Superior temporal gyrus (tissue), 1 donor: ENCODE results near the gene TRNAU1AP.

ENCODE experiments used
- DNase-seq: peaks from one replicate; pipeline ENCODE4 v3.0.0-alpha.2; 2016; ENCODE audit errors: extremely low spot score

TRNAU1AP gene

GRCh38 chr1:28604962-28605361, 52.1 kb downstream of the TRNAU1AP start:
- no peak for DNase-seq

- DNase-seq = no peak
These were observed 53.9 kb downstream of the TRNAU1AP start for GRCh38 chr1:28606771-28607170.

GRCh38 chr1:28613175-28613574, 60.3 kb downstream of the TRNAU1AP start:
- DNase-seq = no peak
